Testis (tissue), 3 donors: ENCODE measurements around the gene MUS81. TPM values are rescaled to one million over a fixed set of nuclear protein-coding genes. Genes with fewer than 3 reads are reported as not detected.
"Not testable (repeated sequence)": the region's sequence is repeated elsewhere in the genome, so short reads cannot be mapped to it uniquely, and the experiment has no call there.

Experiments
- DNase-seq: peaks from one replicate; pipeline ENCODE4 v3.0.0-alpha.2; 2019
- H3K27ac ChIP-seq, 2 donors: fragments of 200-600 bp; sonication (generic); one replicate each; pipeline ENCODE4 v1.5.1; 2019
- H3K27me3 ChIP-seq: fragments of 200-600 bp; sonication (generic); one replicate; pipeline ENCODE4 v1.5.1; 2019
- H3K36me3 ChIP-seq: fragments of 200-600 bp; sonication (generic); one replicate; pipeline ENCODE4 v1.5.1; 2017; ENCODE audit warnings: low read depth; ENCODE audit errors: missing control alignments
- H3K4me1 ChIP-seq: fragments of 200-600 bp; sonication (generic); one replicate; pipeline ENCODE4 v1.5.1; 2019
- H3K4me3 ChIP-seq, 2 donors: fragments of 200-600 bp; sonication (generic); one replicate each; pipeline ENCODE4 v1.5.1; 2017 to 2019
- H3K9me3 ChIP-seq: fragments of 200-600 bp; sonication (generic); one replicate; pipeline ENCODE4 v1.5.1; 2017
- POLR2A ChIP-seq: fragments of 450-650 bp; IDR thresholded peaks from one replicate; pipeline ENCODE4 v1.6.1; 2017; ENCODE audit warnings: antibody characterized with exemption, mild to moderate bottlenecking, moderate library complexity
- WGBS, 2 donors: methylation state at CpG; one replicate each; pipeline ENCODE4 v1.1.5; 2018; 5-methylcytosine and 5-hydroxymethylcytosine counted together
- intact Hi-C: fragments of 100-400 bp; cut with DNase I; formaldehyde crosslinking; loops from one replicate; pipeline ENCODE4 v1.15.1; 2023; ENCODE audit warnings: low total_unique reads
- polyA plus RNA-seq: library from polyadenylated mRNA; stranded (reverse); fragments of 350-450 nt; fragmentation: Illumina TruSeq; extraction: RNeasy Lipid Tissue Mini Kit (QIAGEN cat#74804); gene quantifications from one replicate; pipeline ENCODE4 v1.2.3, GENCODE V29; 2014; ENCODE audit warnings: low read depth, low replicate concordance; ENCODE audit not compliant: insufficient read depth
- total RNA-seq, 2 donors: library from RNA; depleted of rRNA; stranded (reverse); fragments of >200 nt; gene quantifications; one replicate each; pipeline ENCODE4 v1.2.3, GENCODE V29; 2016
- TF ChIP-seq, protein P1 (sequence below), 3 experiments: fragments of 450-650 bp in 2 of 3; fragments of 200-600 bp in 1 of 3; sonication (generic) in 1 of 3; IDR thresholded peaks; one replicate each; pipeline ENCODE4 v1.5.1; 2016 to 2019; ENCODE audit warnings: antibody characterized with exemption in 3 of 3, mild to moderate bottlenecking in 2 of 3, moderate library complexity in 1 of 3

MUS81 gene
- total and polyA plus RNA-seq, 3 donors from 2014 or later: 49.9 to 74.0 (median 57.2) TPM

DNA sequence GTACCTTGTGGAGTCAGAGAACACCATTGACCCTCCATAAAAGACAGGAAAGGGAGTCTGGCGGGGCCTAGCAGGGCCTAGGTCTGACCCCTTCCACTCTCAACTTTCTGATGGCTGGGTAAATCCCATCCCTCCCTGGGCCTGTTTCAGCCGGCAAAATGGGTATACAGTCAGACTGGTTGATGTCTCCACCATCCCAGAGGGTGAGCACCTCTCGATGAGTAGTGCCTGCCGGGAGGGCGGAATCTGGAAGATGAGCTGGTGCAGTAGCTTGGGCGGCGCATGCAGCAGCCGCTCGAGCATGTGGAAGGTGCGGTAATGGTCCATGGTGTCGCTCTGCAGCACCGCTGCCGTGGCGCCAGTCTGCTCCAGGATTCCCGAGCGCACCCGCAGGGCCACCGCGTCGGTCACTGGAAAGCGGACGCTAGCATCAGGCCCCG lies 27.5 kb downstream of the MUS81 start:
- Histone ChIP-seq H3K27ac (peak overlapping the region; percentile 91 to 97), H3K27me3 (no peaks in the 10 kb centered on the region), H3K4me3 (peak overlapping the region; percentile 73 to 83), H3K9me3 (no peaks in the 10 kb centered on the region), H3K4me1 (peaks cover 33% of the 10 kb centered on the region), H3K36me3 (no peaks in the 10 kb centered on the region)
- DNase-seq: no peak
- intact Hi-C loops: loop anchor here (10.0 kb wide), 1 partner anchor 97 kb away; no protein-coding TSS in a partner anchor
- TF ChIP-seq, protein P1, sequence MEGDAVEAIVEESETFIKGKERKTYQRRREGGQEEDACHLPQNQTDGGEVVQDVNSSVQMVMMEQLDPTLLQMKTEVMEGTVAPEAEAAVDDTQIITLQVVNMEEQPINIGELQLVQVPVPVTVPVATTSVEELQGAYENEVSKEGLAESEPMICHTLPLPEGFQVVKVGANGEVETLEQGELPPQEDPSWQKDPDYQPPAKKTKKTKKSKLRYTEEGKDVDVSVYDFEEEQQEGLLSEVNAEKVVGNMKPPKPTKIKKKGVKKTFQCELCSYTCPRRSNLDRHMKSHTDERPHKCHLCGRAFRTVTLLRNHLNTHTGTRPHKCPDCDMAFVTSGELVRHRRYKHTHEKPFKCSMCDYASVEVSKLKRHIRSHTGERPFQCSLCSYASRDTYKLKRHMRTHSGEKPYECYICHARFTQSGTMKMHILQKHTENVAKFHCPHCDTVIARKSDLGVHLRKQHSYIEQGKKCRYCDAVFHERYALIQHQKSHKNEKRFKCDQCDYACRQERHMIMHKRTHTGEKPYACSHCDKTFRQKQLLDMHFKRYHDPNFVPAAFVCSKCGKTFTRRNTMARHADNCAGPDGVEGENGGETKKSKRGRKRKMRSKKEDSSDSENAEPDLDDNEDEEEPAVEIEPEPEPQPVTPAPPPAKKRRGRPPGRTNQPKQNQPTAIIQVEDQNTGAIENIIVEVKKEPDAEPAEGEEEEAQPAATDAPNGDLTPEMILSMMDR (IDR thresholded peaks at IDR 0.05): no peak
- TF ChIP-seq POLR2A: no peak
- WGBS, 2 donors: 2 to 7% methylated on average over 10 to 23 of the region's 23 CpGs

DNA sequence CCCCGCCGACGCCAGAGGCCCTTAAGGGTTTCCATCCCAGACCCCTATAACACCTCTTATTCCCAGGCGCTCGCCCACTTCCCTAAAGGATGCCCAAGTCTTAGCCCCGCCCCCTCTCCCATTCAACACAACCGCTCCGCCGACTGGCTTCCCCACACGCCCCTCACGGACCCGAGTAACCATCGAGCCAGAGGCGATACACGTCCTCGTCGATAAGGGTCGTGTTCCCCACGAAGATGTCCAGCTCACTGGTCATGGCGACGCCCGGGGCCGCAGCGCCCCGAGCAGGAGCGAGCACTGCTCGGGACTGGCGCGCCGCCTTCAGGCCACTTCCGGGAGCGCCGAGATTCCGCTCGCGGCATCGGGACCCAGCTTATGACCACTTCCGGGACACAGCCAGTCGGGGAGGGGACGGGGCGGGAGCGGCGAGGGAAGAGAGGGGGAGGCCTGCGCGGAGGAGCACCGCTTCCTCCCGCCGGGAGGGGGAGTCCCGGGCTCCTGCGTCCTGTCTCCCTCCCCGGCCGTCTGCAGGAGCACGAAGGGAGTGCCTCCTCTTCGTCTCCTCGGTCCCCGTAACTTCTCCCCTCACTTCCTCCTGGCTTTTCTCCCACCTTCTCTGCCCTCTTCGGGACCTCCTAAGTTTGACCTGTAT lies 28.1 kb downstream of the MUS81 start, which contains the start of gene FIBP:
TSS of gene FIBP (minus strand) at position 309 of the 652 bp plus-strand sequence. CDS start at position 256, 53 bp downstream.
- DNase-seq: peak; percentile 97
- TF ChIP-seq, protein P1 (IDR thresholded peaks at IDR 0.05): peak; percentile 74 to 93 (median 89)
- peak; percentile 67 for TF ChIP-seq POLR2A
- H3K27ac ChIP-seq: peak within 1 kb of the TSS; percentile 91 to 97
- H3K36me3 ChIP-seq: no peaks in the 10 kb centered on the region
- peak within 1 kb of the TSS; percentile 73 to 83 for H3K4me3 ChIP-seq
- WGBS, 2 donors: 1% methylated on average over 21 to 57 of the region's 57 CpGs
- H3K9me3 ChIP-seq: no peaks in the 10 kb centered on the region
- intact Hi-C loops: loop anchor here (10.0 kb wide), 1 partner anchor 97 kb away; no protein-coding TSS in a partner anchor
- H3K4me1 ChIP-seq: peaks cover 38% of the 10 kb centered on the region
- H3K27me3 ChIP-seq: no peaks in the 10 kb centered on the region

DNA sequence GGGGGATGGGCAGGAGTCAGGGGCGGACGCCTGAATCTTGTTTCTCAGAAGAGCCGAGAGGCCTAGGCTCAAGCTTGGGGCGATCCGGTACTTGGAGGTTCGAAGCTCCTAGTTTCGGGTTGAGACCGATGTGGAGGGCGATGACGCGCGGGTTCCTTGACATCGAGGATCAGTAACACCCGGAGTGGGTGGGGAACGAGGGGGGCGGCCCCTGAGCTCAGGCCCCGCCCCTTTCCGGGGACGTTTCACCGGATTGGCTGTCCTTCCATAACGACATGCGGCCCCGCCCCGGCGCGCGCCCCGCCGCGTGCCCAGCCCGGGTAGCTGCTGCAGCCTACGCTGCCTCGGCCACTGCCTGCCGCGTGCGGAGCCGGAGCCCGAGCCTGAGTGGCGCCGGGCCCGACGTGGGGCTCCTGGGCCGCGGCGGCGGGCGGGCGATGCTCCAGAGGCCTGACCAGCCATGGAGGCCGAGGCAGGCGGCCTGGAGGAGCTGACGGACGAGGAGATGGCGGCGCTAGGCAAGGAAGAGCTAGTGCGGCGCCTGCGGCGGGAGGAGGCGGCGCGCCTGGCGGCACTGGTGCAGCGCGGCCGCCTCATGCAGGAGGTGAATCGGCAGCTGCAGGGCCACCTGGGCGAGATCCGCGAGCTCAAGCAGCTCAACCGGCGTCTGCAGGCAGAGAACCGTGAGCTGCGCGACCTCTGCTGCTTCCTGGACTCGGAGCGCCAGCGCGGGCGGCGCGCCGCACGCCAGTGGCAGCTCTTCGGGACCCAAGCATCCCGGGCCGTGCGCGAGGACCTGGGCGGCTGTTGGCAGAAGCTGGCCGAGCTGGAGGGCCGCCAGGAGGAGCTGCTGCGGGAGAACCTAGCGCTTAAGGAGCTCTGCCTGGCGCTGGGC lies 30.3 kb downstream of the MUS81 start, which contains the start of gene CCDC85B:
TSS of gene CCDC85B (plus strand) at position 350 of the 895 bp plus-strand sequence. CDS start at position 461, 111 bp downstream.
- DNase-seq: peak; percentile 99
- Histone ChIP-seq H3K27me3 (no peaks in the 10 kb centered on the region), H3K4me1 (peaks cover 44% of the 10 kb centered on the region), H3K4me3 (peak within 1 kb of the TSS; percentile 75 to 86), H3K36me3 (no peaks in the 10 kb centered on the region), H3K27ac (peak within 1 kb of the TSS; percentile 91 to 97), H3K9me3 (no peaks in the 10 kb centered on the region)
- WGBS, 2 donors: 0 to 1% methylated on average over 9 to 81 of the region's 94 CpGs
- intact Hi-C loops: no loop called here
- TF ChIP-seq, protein P1 (IDR thresholded peaks at IDR 0.05): peak in 1 of 3 experiments; percentile 24
- peak; percentile 78 for TF ChIP-seq POLR2A

DNA sequence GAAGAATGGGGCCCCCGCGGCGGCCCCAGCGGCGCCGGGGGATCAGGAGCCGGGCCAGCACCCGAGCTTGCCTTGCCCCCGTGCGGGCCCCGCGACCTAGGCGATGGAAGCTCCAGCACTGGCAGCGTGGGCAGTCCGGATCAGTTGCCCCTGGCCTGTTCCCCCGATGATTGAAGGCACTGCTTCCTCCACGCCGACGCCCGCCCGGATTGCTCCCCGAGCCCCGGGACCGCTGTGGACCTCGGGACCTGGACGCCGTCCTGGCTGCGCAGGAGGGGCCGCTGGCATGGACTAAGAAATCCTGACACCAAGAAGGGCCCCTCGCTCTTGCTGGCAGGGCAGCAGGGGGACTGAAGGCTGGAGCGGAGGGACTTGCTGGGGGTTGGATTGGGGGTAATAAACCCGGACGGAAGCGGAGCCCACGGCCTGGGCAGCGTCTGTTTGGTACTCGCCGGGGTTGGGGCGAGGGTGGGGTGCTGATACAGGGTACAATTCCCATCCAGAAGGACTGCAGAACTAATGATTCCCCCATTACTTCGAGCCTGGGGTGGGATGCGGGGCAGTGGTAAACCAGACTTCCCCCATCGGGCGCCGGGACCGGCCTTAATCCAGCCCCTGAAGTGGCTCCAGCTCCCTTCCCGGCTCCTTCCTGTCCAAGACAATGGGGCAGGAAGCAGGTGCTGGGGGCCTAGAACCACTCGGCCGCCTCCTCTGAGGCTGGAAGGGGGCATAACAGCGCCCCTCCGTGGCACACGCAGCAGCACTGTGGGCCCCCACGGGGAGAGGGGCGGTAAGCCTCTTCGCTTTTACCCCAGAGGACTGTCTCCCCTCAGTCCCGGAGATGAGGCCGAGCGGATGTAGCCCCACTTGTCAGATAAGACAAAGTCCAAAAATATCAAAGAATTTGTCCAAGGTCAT lies 31.2 kb downstream of the MUS81 start:
- peaks cover 44% of the 10 kb centered on the region for H3K4me1 ChIP-seq
- intact Hi-C loops: no loop called here
- H3K4me3 ChIP-seq: peak overlapping the region; percentile 75 to 86
- no peaks in the 10 kb centered on the region for H3K27me3 ChIP-seq
- TF ChIP-seq, protein P1 (IDR thresholded peaks at IDR 0.05): no peak
- TF ChIP-seq POLR2A: no peak
- no peaks in the 10 kb centered on the region for H3K9me3 ChIP-seq
- H3K27ac ChIP-seq: peak overlapping the region; percentile 65 to 97
- peak; percentile 49 for DNase-seq
- H3K36me3 ChIP-seq: no peaks in the 10 kb centered on the region
- WGBS, 2 donors: 1% methylated on average over 38 to 51 of the region's 57 CpGs

DNA sequence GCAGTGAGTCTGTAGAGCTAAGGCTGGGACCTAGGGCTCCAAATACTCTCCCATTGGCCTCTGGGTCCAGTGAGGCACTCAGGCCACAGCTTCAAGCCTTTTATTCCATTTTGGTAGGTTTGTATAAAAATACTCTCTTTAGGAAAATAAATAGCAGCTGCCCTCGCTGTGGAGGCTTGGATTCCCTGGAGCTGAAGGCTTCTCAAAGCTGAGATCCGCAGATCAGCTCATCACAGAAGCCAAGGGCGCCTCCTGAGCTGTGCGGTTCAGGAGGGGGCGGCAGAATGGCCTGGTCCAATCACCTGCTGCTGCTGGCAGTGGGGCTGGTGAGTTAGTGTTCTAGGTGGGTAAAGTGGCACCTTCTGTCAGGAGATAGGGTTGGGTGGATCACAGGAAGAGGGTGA lies 31.9 kb downstream of the MUS81 start:
- H3K36me3 ChIP-seq, intact Hi-C loops, DNase-seq, H3K27me3 ChIP-seq, H3K9me3 ChIP-seq: not testable (repeated sequence)
- peak overlapping the region; percentile 65 to 97 for H3K27ac ChIP-seq
- peak overlapping the region; percentile 75 to 86 for H3K4me3 ChIP-seq
- peaks cover 41% of the 10 kb centered on the region for H3K4me1 ChIP-seq
- WGBS, 2 donors: 10 to 47% methylated on average over 4 to 5 of the region's 5 CpGs
